HG03342 (cell line): ENCODE measurements around the gene DISC1.
A peak's percentile ranks its signal among the peaks of the same experiment; 100 is the strongest.
"Not testable (repeated sequence)": the region's sequence is repeated elsewhere in the genome, so short reads cannot be mapped to it uniquely, and the experiment has no call there.

Source experiments
- ATAC-seq: cut with Tn5 transposase; IDR thresholded peaks from one replicate; pipeline ENCODE4 v1.9.1; 2021; ENCODE audit warnings: mild to moderate bottlenecking, moderate library complexity; ENCODE audit not compliant: unreplicated experiment

Gene DISC1

DNA sequence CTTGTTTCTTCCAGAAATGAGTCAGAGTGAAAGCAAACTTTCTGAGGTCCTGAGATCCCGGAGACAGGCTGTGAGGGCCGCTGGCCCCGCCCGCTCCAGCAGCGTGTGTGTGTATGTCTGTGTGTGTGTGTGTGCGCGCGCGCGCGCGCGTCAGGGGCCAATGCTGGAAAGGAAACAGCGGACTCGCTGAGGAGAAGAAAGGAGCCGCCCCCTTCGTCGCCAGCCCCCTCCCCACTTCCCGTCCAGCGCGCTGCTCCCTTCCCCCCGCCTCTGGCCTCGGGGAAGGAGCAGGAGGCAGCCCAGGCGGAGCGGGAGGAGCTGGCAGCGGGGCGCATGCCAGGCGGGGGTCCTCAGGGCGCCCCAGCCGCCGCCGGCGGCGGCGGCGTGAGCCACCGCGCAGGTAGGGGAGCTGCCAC, at the start of gene DISC1:
DISC1 (plus strand) TSS at position 256 of the 416 bp plus-strand sequence; CDS start at position 334, 78 bp downstream.
- peak; percentile 59 for ATAC-seq

- no peak for ATAC-seq
These were observed 49.5 kb upstream of the DISC1 start for GRCh38 chr1:231576804-231577718.

GRCh38 chr1:231580874-231581273, 45.7 kb upstream of the DISC1 start:
- no peak for ATAC-seq

DNA sequence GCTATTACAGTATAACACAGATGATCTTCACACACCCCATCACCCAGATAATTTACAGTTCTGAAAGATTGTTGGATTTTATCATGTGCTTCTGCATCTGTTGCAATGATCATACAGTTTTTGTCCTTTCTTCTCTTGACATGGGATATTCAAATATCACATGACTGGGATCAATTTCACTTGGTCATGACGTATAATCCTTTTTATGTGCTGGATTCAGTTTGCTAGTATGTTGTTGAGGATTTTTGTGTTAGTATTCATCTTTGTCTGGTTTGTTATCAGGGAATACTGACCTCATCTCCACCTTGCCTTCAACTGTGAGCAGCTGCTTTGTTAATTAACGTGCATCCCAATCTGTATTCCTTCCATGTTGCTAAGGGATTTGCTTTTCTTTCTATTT, 44.7 kb upstream of the DISC1 start:
- ATAC-seq = no peak

- no peak for ATAC-seq
These were observed 43.2 kb upstream of the DISC1 start for GRCh38 chr1:231583376-231583775.

DNA sequence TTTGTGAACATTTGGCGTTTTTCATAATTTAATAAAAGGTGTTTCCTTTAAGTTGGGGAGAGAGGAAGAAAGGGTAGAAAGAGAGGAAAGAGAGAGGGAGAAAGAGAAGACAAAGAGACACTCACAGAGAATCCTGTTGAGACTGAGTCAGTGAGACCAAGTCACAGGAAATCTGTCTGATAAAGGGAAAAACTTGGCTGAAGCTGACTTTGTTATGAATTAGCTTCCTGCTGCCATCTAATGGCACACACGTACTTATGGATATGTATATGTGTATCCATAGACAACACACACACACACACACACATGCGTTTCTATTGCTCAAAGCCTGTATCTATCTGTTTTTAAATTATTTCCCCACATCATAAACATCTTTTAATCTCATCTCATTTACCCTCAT, 42.5 kb upstream of the DISC1 start:
- ATAC-seq = no peak

- no peak for ATAC-seq
These were observed 41.7 kb upstream of the DISC1 start for GRCh38 chr1:231584921-231585320.

- peak; percentile 58 for ATAC-seq
These were observed 36.0 kb upstream of the DISC1 start for GRCh38 chr1:231590453-231591198.

DNA sequence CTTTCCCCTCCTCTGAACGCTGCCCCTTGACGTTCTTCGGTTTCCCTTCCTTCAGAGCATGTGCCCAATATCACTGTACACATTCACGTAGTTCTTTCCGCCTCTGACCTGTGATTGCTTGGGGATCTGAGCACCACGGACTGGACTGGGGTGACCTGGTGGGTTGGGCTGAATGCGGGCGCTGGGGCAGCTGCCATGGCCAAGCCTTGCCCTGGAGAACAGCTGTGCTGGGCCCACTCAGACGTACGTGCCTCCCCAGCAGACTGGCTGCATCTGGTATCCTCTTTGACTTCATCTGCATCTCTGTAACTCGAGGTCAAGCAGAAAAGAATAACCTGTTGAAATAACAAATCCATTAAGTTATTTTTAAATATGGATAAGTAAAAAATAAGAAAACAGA, 35.1 kb upstream of the DISC1 start:
- ATAC-seq = no peak

DNA sequence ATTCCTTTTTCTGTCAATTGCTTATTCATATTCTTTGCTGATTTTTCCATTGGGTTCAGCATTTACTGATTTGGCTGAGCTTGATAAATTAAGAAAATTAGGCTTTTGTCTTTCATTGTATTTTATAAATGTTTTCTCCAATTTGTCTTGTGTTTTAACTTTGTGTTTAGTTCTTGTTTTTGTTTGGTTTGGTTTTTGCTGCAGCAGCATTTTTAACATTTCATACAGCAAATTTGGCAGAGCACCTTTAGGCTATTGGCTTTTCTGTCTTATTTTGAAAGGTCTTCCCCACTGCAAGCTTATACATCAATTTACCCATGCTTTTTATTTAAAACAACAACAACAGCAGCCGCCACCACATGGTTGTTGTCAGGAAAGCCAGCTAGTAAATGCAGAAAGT, 33.8 kb upstream of the DISC1 start:
- no peak for ATAC-seq

DNA sequence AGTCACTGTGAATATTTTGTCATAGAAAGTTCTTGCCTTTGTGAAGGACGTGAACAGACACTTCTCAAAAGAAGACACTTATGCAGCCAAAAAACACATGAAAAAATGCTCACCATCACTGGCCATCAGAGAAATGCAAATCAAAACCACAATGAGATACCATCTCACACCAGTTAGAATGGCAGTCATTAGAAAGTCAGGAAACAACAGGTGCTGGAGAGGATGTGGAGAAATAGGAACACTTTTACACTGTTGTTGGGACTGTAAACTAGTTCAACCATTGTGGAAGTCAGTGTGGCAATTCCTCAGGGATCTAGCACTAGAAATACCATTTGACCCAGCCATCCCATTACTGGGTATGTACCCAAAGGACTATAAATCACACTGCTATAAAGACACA, 33.3 kb upstream of the DISC1 start:
- ATAC-seq = not testable (repeated sequence)

- ATAC-seq = no peak
These were observed 32.5 kb upstream of the DISC1 start for GRCh38 chr1:231594123-231594522.

DNA sequence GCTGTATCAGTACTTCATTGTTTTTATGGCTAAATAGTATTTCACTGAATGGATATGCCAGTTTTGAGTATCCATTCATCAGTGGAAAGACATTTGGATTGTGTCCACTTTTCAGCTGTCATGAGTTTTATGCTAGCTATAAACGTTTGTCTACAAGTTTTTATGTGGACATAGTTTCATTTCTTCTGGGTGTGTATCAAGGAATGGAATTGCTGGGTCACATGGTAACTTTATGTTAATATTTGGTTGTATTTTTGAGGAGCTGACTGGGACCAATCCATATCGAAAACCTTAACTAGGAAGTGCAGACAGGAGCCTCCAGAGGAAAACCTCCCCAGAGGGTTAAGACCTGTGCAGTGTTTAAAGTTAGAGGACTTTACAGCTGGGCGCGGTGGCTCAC, 31.8 kb upstream of the DISC1 start:
- ATAC-seq = no peak

DNA sequence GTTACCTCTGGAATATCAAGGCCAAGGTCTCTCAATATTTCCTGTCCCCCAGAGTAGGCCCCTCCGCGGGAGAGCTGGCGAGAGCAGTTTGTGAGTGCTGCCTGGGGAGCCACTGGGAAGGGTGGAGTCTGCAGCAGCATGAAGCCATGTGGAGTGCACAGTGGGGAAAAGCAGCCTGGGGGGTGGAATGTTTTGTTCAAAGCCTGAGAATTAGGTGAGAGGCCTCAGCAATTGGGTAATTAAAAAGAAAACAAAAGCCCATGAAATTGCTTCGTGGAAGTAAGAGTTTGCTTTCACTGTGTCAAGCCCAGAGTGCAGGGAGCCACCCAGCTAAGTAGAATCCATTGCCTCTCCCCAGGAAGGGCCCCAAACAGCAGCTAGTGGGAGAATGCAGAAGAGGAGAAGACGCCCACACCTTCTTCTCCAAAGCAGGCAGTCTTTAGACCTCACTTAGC, 30.2 kb upstream of the DISC1 start:
- no peak for ATAC-seq

DNA sequence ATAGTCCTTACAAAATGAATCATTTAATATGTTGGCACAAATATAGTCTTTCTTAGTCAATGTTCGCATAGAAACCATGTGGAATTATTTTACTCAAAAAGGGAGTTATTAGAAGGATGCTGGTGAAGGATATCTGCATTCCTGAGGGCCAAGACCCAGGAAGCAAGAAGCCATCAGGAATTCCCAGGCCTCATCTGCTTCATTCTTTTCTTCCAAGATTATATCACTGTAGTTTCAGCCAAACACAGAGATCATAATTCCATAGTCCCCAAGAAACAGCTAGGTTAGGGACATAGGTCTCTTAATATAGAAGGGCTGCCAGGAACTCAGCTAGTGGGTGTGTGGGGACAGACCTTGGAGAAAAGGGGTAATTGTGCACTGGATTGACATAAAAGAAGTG, 28.6 kb upstream of the DISC1 start:
- no peak for ATAC-seq

GRCh38 chr1:231600458-231600976, 26.1 kb upstream of the DISC1 start:
- no peak for ATAC-seq

DNA sequence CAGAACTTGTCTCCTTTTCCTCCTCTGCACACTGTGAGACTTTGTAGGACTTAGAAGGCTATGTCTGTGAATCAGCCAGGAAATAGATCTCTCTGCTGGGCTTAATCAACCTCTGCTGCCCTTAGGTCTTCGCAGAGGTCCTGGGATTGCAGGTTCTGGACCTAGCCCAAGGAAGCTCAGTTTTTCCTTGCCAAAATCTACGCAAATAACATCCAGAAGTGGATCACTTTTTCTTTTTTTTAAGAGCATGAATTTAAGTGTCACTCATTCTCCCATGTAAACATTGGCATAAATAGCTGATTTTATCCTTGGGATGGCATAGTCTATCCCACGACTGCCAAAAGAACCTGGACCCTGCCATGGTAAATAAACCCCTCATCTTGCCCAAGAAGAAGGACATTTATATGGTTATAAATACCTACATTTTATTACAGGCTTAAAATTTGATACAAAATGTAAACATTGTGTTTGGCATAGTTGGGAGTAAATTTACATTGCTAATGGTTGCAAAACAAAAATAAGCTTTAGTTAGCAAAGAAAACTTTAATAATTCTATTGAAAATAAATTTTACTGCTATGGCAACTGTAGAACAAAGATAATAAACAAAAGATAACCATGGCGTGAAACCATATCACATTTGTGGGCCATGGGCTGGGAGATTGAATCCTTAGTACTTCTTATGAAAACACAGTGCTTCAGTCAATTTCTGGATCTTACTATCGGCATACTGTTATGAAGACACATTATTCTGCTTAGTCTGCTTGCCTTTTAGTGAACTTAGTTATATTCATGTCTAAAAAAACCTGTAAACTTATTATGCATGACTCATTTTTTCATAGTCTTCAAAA, 24.5 kb upstream of the DISC1 start:
- no peak for ATAC-seq

- ATAC-seq = no peak
These were observed 24.0 kb upstream of the DISC1 start for GRCh38 chr1:231602673-231602984.

GRCh38 chr1:231603598-231604275, 22.9 kb upstream of the DISC1 start:
- ATAC-seq = peak; percentile 66

DNA sequence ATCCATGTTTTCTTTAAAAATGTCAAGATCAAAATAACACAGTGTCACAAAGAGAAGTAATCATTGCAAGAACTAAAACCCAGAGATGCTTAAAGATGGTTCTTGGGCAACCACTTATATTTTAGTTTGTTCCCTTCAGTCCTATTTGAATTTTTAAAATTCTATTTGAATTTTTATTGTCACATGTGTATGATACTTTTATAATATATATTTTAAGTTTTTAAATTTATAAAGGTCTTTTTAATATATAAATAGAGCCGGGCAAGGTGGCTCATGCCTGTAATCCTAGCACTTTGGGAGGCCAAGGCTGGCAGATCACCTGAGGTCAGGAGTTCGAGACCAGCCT, 22.3 kb upstream of the DISC1 start:
- ATAC-seq = no peak
